Activated CD4-positive, alpha-beta T cell treated with anti-CD3 and anti-CD28 coated beads, Interleukin-2, amount 10 ng/mL, durations not matched to agents 7 days and 5 days (primary cell): ENCODE results near the gene SRD5A2. TPM values are rescaled to one million over a fixed set of nuclear protein-coding genes. Genes with fewer than 3 reads are reported as not detected.

Source experiments
- CTCF ChIA-PET: fragments of 350-600 bp; sonication (Branson Sonifier 250); formaldehyde crosslinking; loops from one replicate; lab custom pipeline; 2021; ENCODE audit warnings: antibody characterized with exemption; lab: Charles Lee
- POLR2A ChIA-PET: fragments of 350-600 bp; sonication (Branson Sonifier 250); formaldehyde crosslinking; loops from one replicate; lab custom pipeline; 2021; ENCODE audit warnings: antibody characterized with exemption; lab: Charles Lee
- DNase-seq: peaks from one replicate; pipeline ENCODE4 v3.0.0-alpha.2; 2020
- H3K27ac Mint-ChIP-seq: one replicate; pipeline ENCODE4 v1.8.0; 2021; ENCODE audit warnings: mild to moderate bottlenecking, moderate library complexity, mixed read lengths
- H3K27me3 Mint-ChIP-seq: one replicate; pipeline ENCODE4 v1.8.0; 2021; ENCODE audit warnings: mixed read lengths
- H3K36me3 Mint-ChIP-seq: one replicate; pipeline ENCODE4 v1.8.0; 2021; ENCODE audit warnings: low read depth, mixed read lengths
- H3K4me1 Mint-ChIP-seq: one replicate; pipeline ENCODE4 v1.8.0; 2021; ENCODE audit warnings: mixed read lengths
- H3K4me3 Mint-ChIP-seq: one replicate; pipeline ENCODE4 v1.8.0; 2021; ENCODE audit warnings: mild to moderate bottlenecking, moderate library complexity, mixed read lengths
- H3K9me3 Mint-ChIP-seq: one replicate; pipeline ENCODE4 v1.8.0; 2021; ENCODE audit warnings: mixed read lengths
- total RNA-seq, 2 experiments: library from RNA; stranded (reverse); gene quantifications; one replicate each; pipeline ENCODE4 v1.2.3, GENCODE V29; 2021

The SRD5A2 gene, protein sequence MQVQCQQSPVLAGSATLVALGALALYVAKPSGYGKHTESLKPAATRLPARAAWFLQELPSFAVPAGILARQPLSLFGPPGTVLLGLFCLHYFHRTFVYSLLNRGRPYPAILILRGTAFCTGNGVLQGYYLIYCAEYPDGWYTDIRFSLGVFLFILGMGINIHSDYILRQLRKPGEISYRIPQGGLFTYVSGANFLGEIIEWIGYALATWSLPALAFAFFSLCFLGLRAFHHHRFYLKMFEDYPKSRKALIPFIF
- total RNA-seq = not detected

DNA sequence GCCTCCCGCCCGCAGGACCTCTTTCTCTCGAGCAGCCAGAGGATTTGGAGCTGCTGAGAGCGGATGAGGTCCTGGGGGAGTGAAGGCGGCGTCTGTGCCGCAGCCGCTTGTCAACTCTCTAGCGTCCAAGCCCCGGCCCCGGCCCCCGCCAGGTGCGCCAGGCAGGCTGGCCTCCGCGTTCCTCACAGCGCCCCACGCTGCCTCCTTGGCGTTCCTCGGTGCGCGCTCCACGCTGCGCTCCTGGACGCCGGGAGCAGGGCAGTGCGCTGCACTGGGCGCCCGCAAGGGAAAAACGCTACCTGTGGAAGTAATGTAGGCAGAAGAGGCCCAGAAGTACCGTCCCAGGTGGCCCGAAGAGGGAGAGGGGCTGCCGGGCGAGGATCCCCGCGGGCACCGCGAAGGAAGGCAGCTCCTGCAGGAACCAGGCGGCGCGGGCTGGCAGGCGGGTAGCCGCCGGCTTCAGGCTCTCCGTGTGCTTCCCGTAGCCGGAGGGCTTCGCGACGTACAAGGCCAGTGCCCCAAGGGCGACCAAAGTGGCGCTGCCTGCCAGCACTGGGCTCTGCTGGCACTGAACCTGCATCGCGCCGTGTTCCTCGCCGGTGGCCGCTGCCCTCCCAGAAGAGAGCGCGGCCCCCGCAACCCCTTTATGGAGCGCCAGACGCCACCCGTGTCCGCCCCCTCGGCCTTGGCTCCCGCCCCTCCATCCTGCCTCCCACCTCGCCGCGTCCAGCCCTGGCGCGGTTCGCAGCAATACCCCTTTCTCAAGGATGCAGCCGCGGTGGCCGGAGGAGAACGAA, at the start of gene SRD5A2:
SRD5A2 (minus strand) TSS at position 618 of the 797 bp plus-strand sequence; CDS start at position 580, 38 bp downstream.
- no peak within 1 kb of the TSS for H3K27ac Mint-ChIP-seq
- no peak for DNase-seq
- peaks cover 43% of the 10 kb centered on the region for H3K27me3 Mint-ChIP-seq
- no peaks in the 10 kb centered on the region for H3K36me3 Mint-ChIP-seq
- peaks cover 2% of the 10 kb centered on the region for H3K9me3 Mint-ChIP-seq
- no peaks in the 10 kb centered on the region for H3K4me1 Mint-ChIP-seq
- CTCF ChIA-PET = no interaction called here
- POLR2A ChIA-PET = no interaction called here
- H3K4me3 Mint-ChIP-seq = no peak within 1 kb of the TSS

DNA sequence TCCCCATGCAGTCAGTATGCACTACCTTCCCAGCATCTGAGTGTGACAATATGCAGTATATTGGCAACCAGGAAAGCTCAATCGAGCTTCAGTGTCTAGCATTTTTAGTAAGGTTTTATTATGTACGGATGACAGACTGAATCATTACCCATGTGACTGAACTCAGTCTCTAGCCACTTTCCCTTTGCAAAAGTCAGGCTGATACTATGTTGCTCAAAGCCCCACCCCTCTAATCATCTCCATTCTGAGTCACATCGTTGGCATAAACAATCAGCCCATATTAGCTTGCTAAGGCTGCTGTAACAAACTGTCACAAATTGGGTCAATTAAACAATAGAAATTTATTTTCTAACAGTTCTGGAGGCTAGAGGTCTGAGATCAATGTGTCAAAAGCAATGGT, 25.8 kb upstream of the SRD5A2 start:
- no peaks in the 10 kb centered on the region for H3K36me3 Mint-ChIP-seq
- peaks cover 6% of the 10 kb centered on the region for H3K27me3 Mint-ChIP-seq
- H3K4me3 Mint-ChIP-seq = no peak overlapping the region
- H3K4me1 Mint-ChIP-seq = no peaks in the 10 kb centered on the region
- H3K27ac Mint-ChIP-seq = no peak overlapping the region
- ChIA-PET POLR2A (no interaction called here), CTCF (no interaction called here)
- peaks cover 15% of the 10 kb centered on the region for H3K9me3 Mint-ChIP-seq
- no peak for DNase-seq

GRCh38 chr2:31598694-31599093, 18.0 kb upstream of the SRD5A2 start:
- H3K9me3 Mint-ChIP-seq = peaks cover 16% of the 10 kb centered on the region
- ChIA-PET POLR2A (no interaction called here), CTCF (no interaction called here)

DNA sequence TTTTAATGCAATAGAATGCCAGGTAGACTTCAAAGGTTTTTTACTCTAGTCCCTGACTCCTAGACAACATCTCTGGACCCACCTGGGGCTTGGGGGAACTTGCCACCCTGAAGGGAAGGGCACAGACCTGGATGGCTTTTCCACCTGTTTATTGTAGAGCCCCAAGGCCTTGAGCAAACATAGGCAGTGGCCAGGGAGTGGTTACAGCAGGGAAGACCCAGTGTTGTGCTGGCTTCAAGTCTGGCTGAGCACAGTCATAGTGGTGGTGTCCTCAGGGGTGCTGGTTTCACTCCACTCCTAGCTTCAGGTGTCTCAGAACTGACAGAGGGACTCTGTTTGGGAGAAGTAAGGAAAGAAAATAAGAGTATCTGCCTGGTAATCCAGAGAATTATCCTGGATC, 5.5 kb upstream of the SRD5A2 start:
- peaks cover 2% of the 10 kb centered on the region for H3K9me3 Mint-ChIP-seq
- H3K27ac Mint-ChIP-seq = no peak overlapping the region
- CTCF ChIA-PET = no interaction called here
- POLR2A ChIA-PET = no interaction called here
- H3K27me3 Mint-ChIP-seq = peaks cover 19% of the 10 kb centered on the region
- no peak overlapping the region for H3K4me3 Mint-ChIP-seq
- DNase-seq = no peak
- no peaks in the 10 kb centered on the region for H3K36me3 Mint-ChIP-seq
- H3K4me1 Mint-ChIP-seq = no peaks in the 10 kb centered on the region

More at GRCh38 chr2:31598694-31599093, 18.0 kb upstream of the SRD5A2 start:
- no peaks in the 10 kb centered on the region for H3K4me1 Mint-ChIP-seq
- peaks cover 3% of the 10 kb centered on the region for H3K27me3 Mint-ChIP-seq
- no peaks in the 10 kb centered on the region for H3K36me3 Mint-ChIP-seq
- no peak overlapping the region for H3K4me3 Mint-ChIP-seq
- no peak overlapping the region for H3K27ac Mint-ChIP-seq
- DNase-seq = no peak

- peaks cover 2% of the 10 kb centered on the region for H3K9me3 Mint-ChIP-seq
- DNase-seq = no peak
- no peaks in the 10 kb centered on the region for H3K4me1 Mint-ChIP-seq
- H3K27me3 Mint-ChIP-seq = peaks cover 43% of the 10 kb centered on the region
- no peak overlapping the region for H3K27ac Mint-ChIP-seq
- no peak overlapping the region for H3K4me3 Mint-ChIP-seq
- ChIA-PET CTCF (no interaction called here), POLR2A (no interaction called here)
- no peaks in the 10 kb centered on the region for H3K36me3 Mint-ChIP-seq
Measured at GRCh38 chr2:31581124-31581795, 522 bp upstream of the SRD5A2 start.

GRCh38 chr2:31579996-31580320, 780 bp downstream of the SRD5A2 start:
- no peak overlapping the region for H3K27ac Mint-ChIP-seq
- H3K4me1 Mint-ChIP-seq = no peaks in the 10 kb centered on the region
- no peak for DNase-seq
- H3K4me3 Mint-ChIP-seq = no peak overlapping the region
- POLR2A ChIA-PET = no interaction called here
- H3K27me3 Mint-ChIP-seq = peaks cover 43% of the 10 kb centered on the region
- CTCF ChIA-PET = no interaction called here
- H3K9me3 Mint-ChIP-seq = peaks cover 2% of the 10 kb centered on the region
- no peaks in the 10 kb centered on the region for H3K36me3 Mint-ChIP-seq

DNA sequence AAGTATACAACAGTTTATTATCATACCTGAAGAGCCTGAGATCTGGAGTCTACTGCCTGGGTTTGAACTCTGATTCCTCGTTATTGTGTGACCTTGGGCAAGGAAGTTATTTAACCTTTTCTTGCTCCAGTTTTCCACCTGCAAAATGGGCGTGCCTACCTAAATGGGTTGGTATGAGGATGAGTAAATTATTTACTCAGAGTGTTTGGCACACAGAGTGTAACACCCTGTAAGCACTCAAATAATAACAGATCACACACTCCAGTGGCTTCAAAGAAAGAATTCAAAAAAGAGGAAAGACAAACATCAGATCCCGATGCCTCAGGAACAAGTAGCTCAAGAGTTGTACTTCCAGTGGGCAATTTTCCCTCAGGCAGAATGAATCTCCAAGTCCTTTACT, 2.4 kb downstream of the SRD5A2 start:
- peaks cover 2% of the 10 kb centered on the region for H3K9me3 Mint-ChIP-seq
- no peak for DNase-seq
- POLR2A ChIA-PET = no interaction called here
- no peaks in the 10 kb centered on the region for H3K36me3 Mint-ChIP-seq
- H3K27ac Mint-ChIP-seq = no peak overlapping the region
- CTCF ChIA-PET = no interaction called here
- no peaks in the 10 kb centered on the region for H3K4me1 Mint-ChIP-seq
- H3K27me3 Mint-ChIP-seq = peaks cover 43% of the 10 kb centered on the region
- no peak overlapping the region for H3K4me3 Mint-ChIP-seq

DNA sequence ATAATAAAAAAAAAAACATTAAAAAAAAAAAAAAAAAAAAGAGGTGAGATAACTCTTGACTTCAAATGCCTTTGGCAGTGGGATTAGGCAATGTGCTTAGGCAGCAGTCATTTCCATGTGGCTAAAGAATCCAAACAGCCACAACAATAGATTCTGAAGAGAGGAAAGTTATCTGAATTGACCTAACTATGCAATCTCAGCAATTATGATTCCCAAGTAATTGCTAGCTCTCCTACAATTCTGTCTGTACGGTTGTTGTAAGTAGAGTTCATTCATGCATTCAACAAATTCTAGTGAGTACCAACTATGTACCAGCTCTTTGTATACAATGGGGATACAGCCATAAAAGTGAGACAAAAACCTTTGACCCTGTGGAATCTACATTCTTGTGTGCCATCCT, 3.6 kb downstream of the SRD5A2 start:
- no peak for DNase-seq
- POLR2A ChIA-PET = no interaction called here
- H3K4me1 Mint-ChIP-seq = no peaks in the 10 kb centered on the region
- CTCF ChIA-PET = no interaction called here
- no peak overlapping the region for H3K27ac Mint-ChIP-seq
- H3K27me3 Mint-ChIP-seq = peaks cover 35% of the 10 kb centered on the region
- H3K9me3 Mint-ChIP-seq = peaks cover 2% of the 10 kb centered on the region
- H3K36me3 Mint-ChIP-seq = no peaks in the 10 kb centered on the region
- H3K4me3 Mint-ChIP-seq = no peak overlapping the region

- H3K4me3 Mint-ChIP-seq = no peak overlapping the region
- ChIA-PET POLR2A (no interaction called here), CTCF (no interaction called here)
- H3K27ac Mint-ChIP-seq = no peak overlapping the region
- H3K27me3 Mint-ChIP-seq = no peaks in the 10 kb centered on the region
- no peaks in the 10 kb centered on the region for H3K4me1 Mint-ChIP-seq
- H3K36me3 Mint-ChIP-seq = no peaks in the 10 kb centered on the region
- peaks cover 2% of the 10 kb centered on the region for H3K9me3 Mint-ChIP-seq
- DNase-seq = no peak
Measured at GRCh38 chr2:31568585-31569201, 12.0 kb downstream of the SRD5A2 start.

- H3K36me3 Mint-ChIP-seq = no peaks in the 10 kb centered on the region
- no peak for DNase-seq
- ChIA-PET POLR2A (no interaction called here), CTCF (no interaction called here)
- no peaks in the 10 kb centered on the region for H3K4me1 Mint-ChIP-seq
- no peak overlapping the region for H3K27ac Mint-ChIP-seq
- no peak overlapping the region for H3K4me3 Mint-ChIP-seq
- H3K9me3 Mint-ChIP-seq = peaks cover 2% of the 10 kb centered on the region
- H3K27me3 Mint-ChIP-seq = no peaks in the 10 kb centered on the region
Measured at GRCh38 chr2:31567679-31568078, 13.1 kb downstream of the SRD5A2 start.

DNA sequence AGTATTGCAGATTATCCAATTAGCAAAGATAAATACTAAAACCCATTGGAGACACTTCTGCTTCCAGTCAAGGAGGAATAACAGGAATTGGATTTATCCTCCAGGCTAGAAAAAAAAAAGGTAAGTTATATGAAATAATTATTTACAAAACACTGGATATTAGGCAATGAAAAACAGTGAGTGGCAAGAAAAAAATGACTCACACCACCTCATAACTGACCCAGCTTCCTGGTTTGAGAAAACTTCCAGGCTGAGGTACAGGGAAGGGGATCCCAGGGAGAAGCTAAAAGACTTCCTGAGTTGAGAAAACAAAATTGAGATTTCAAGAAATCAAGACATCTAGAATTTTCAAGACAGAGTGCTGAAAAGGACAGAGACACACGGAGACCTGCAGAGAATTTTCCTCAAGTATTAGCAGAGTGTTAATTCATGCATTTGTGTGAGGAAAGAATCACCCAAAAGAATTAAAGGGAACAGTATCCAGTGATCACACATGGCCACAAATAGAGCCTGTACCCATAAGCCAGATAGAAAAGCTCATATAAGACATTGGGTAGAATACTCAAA, 17.4 kb downstream of the SRD5A2 start:
- Mint-ChIP-seq H3K36me3 (no peaks in the 10 kb centered on the region), H3K9me3 (no peaks in the 10 kb centered on the region), H3K4me3 (no peak overlapping the region), H3K27ac (no peak overlapping the region), H3K4me1 (no peaks in the 10 kb centered on the region), H3K27me3 (no peaks in the 10 kb centered on the region)
- DNase-seq = no peak
- ChIA-PET CTCF (no interaction called here), POLR2A (no interaction called here)

- Mint-ChIP-seq H3K27ac (no peak overlapping the region), H3K9me3 (no peaks in the 10 kb centered on the region), H3K36me3 (no peaks in the 10 kb centered on the region), H3K4me3 (no peak overlapping the region), H3K27me3 (no peaks in the 10 kb centered on the region), H3K4me1 (no peaks in the 10 kb centered on the region)
- POLR2A ChIA-PET = no interaction called here
- CTCF ChIA-PET = no interaction called here
- DNase-seq = no peak
Measured at GRCh38 chr2:31561823-31562222, 18.9 kb downstream of the SRD5A2 start.
